ENCODE results near the gene CIAO2A. TPM values are rescaled to one million over a fixed set of nuclear protein-coding genes. Genes with fewer than 3 reads are reported as not detected.

The CIAO2A gene
- total RNA-seq, 1 experiment from 2014 or later = 129 TPM

DNA sequence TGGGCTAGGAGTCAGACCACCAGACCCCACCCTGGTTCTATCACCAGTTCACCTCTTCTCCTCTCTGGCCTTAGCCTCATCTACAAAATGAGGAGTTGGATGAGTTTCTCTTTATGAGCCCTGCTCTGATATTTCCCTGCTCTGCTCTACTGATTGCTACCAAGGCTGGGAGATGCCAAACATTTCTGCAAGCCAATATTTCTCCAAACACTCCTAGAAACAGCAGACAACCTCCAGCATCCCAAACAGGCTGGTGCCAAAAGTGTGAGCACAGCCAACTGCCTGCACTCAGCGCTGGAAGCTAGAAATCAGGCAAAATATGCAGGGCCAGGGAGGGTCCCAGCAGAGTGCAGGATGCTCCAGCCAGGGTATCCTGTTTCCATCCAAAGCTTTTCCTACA lies 58.1 kb downstream of the CIAO2A start:
- Histone ChIP-seq H3K4me2 (ENCODE audit: low read depth, low read length, poor library complexity, severe bottlenecking) (no peak overlapping the region), H3K27me3 (ENCODE audit: low read length) (no peaks in the 10 kb centered on the region), H3K9me2 (replicated peaks; ENCODE audit: insufficient read depth, low read length) (no peaks in the 10 kb centered on the region), H3K79me2 (ENCODE audit: low read length) (peaks cover 26% of the 10 kb centered on the region), H2AFZ (ENCODE audit: low read length) (no peak overlapping the region), H3K36me3 (ENCODE audit: insufficient read depth, low read length) (peaks cover 3% of the 10 kb centered on the region; the same call in 1 of the 2 replicates), H3K4me3 (ENCODE audit: low read length) (no peak overlapping the region), H3K9ac (ENCODE audit: low read length) (no peak overlapping the region), H3K9me3 (ENCODE audit: low read length) (no peaks in the 10 kb centered on the region), H3K27ac (ENCODE audit: low read length) (no peak overlapping the region), H4K20me1 (ENCODE audit: insufficient read depth, low read depth, low read length) (no peaks in the 10 kb centered on the region), H3K4me1 (ENCODE audit: low read length) (no peaks in the 10 kb centered on the region)
- DNase-seq = no peak

- no peaks in the 10 kb centered on the region for H3K27me3 ChIP-seq (ENCODE audit: low read length)
- no peak overlapping the region for H3K9ac ChIP-seq (ENCODE audit: low read length)
- H3K27ac ChIP-seq (ENCODE audit: low read length) = no peak overlapping the region
- peaks cover 3% of the 10 kb centered on the region; the same call in 1 of the 2 replicates for H3K36me3 ChIP-seq (ENCODE audit: insufficient read depth, low read length)
- no peaks in the 10 kb centered on the region for H4K20me1 ChIP-seq (ENCODE audit: insufficient read depth, low read depth, low read length)
- no peak overlapping the region for H2AFZ ChIP-seq (ENCODE audit: low read length)
- no peak overlapping the region for H3K4me3 ChIP-seq (ENCODE audit: low read length)
- no peaks in the 10 kb centered on the region for H3K9me2 ChIP-seq (replicated peaks; ENCODE audit: insufficient read depth, low read length)
- H3K9me3 ChIP-seq (ENCODE audit: low read length) = no peaks in the 10 kb centered on the region
- no peaks in the 10 kb centered on the region for H3K4me1 ChIP-seq (ENCODE audit: low read length)
- peaks cover 31% of the 10 kb centered on the region for H3K79me2 ChIP-seq (ENCODE audit: low read length)
- no peak for DNase-seq
- no peak overlapping the region for H3K4me2 ChIP-seq (ENCODE audit: low read depth, low read length, poor library complexity, severe bottlenecking)
Measured at GRCh38 chr15:64034519-64034918, 59.1 kb downstream of the CIAO2A start.

DNA sequence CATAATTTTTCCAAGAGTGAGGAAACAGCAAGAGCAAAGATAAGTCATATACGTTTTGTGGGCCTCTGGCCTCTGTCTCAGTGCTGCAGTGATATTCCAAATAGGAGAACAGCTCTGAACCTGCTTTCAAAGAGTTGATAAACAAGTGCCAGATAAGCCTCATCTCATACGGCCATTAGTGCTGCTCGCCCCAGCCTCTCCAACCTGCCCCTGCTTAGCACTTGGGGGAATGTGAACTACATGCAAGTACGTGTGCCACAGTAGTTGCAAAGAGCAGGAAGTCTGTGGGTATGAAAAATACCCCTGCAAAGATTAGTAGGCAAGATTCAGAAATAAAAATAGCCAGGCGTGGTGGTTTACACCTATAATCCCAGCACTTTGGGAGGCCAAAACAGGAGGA lies 61.3 kb downstream of the CIAO2A start:
- Histone ChIP-seq H4K20me1 (ENCODE audit: insufficient read depth, low read depth, low read length) (no peaks in the 10 kb centered on the region), H3K4me2 (ENCODE audit: low read depth, low read length, poor library complexity, severe bottlenecking) (no peak overlapping the region), H3K27ac (ENCODE audit: low read length) (no peak overlapping the region), H3K9me2 (replicated peaks; ENCODE audit: insufficient read depth, low read length) (no peaks in the 10 kb centered on the region), H2AFZ (ENCODE audit: low read length) (no peak overlapping the region), H3K9ac (ENCODE audit: low read length) (no peak overlapping the region), H3K4me1 (ENCODE audit: low read length) (peaks cover 3% of the 10 kb centered on the region), H3K9me3 (ENCODE audit: low read length) (no peaks in the 10 kb centered on the region), H3K36me3 (ENCODE audit: insufficient read depth, low read length) (peaks cover 3% of the 10 kb centered on the region; the same call in 1 of the 2 replicates), H3K27me3 (ENCODE audit: low read length) (no peaks in the 10 kb centered on the region), H3K4me3 (ENCODE audit: low read length) (no peak overlapping the region), H3K79me2 (ENCODE audit: low read length) (peaks cover 42% of the 10 kb centered on the region)
- no peak for DNase-seq

GRCh38 chr15:64030123-64030522 lies 63.5 kb downstream of the CIAO2A start:
- no peak overlapping the region for H3K27ac ChIP-seq (ENCODE audit: low read length)
- no peak overlapping the region for H2AFZ ChIP-seq (ENCODE audit: low read length)
- no peaks in the 10 kb centered on the region for H3K27me3 ChIP-seq (ENCODE audit: low read length)
- DNase-seq = no peak
- H3K4me3 ChIP-seq (ENCODE audit: low read length) = no peak overlapping the region
- no peaks in the 10 kb centered on the region for H3K9me2 ChIP-seq (replicated peaks; ENCODE audit: insufficient read depth, low read length)
- H3K4me1 ChIP-seq (ENCODE audit: low read length) = peaks cover 7% of the 10 kb centered on the region
- peaks cover 3% of the 10 kb centered on the region; the same call in 1 of the 2 replicates for H3K36me3 ChIP-seq (ENCODE audit: insufficient read depth, low read length)
- H3K9me3 ChIP-seq (ENCODE audit: low read length) = no peaks in the 10 kb centered on the region
- H3K79me2 ChIP-seq (ENCODE audit: low read length) = peaks cover 39% of the 10 kb centered on the region
- no peaks in the 10 kb centered on the region for H4K20me1 ChIP-seq (ENCODE audit: insufficient read depth, low read depth, low read length)
- H3K9ac ChIP-seq (ENCODE audit: low read length) = no peak overlapping the region
- no peak overlapping the region for H3K4me2 ChIP-seq (ENCODE audit: low read depth, low read length, poor library complexity, severe bottlenecking)

DNA sequence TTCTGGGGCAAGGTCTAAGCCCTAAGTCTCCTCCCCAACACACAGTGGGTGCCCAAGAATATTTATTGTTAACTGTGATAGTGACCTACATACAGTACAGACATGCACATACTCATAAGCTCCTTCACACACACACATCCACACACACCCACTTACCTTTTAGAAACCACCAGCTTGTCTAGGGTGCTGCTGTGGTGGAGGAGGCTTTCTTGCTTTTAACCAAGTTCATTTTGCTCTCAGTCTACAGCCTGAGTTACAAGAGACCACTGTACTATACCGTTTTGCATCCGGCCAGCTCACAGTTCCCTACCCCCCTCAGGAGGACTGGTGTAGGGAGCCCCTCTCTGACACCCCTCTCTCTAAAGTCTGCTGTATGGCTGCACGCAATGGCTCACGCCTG lies 64.0 kb downstream of the CIAO2A start:
- Histone ChIP-seq H3K9me2 (replicated peaks; ENCODE audit: insufficient read depth, low read length) (no peaks in the 10 kb centered on the region), H3K27me3 (ENCODE audit: low read length) (no peaks in the 10 kb centered on the region), H3K9ac (ENCODE audit: low read length) (no peak overlapping the region), H3K79me2 (ENCODE audit: low read length) (peaks cover 44% of the 10 kb centered on the region), H3K9me3 (ENCODE audit: low read length) (no peaks in the 10 kb centered on the region), H3K4me2 (ENCODE audit: low read depth, low read length, poor library complexity, severe bottlenecking) (no peak overlapping the region), H3K27ac (ENCODE audit: low read length) (no peak overlapping the region), H3K4me1 (ENCODE audit: low read length) (peaks cover 12% of the 10 kb centered on the region), H2AFZ (ENCODE audit: low read length) (no peak overlapping the region), H3K36me3 (ENCODE audit: insufficient read depth, low read length) (peaks cover 3% of the 10 kb centered on the region; the same call in 1 of the 2 replicates), H4K20me1 (ENCODE audit: insufficient read depth, low read depth, low read length) (no peaks in the 10 kb centered on the region), H3K4me3 (ENCODE audit: low read length) (no peak overlapping the region)
- DNase-seq = no peak

DNA sequence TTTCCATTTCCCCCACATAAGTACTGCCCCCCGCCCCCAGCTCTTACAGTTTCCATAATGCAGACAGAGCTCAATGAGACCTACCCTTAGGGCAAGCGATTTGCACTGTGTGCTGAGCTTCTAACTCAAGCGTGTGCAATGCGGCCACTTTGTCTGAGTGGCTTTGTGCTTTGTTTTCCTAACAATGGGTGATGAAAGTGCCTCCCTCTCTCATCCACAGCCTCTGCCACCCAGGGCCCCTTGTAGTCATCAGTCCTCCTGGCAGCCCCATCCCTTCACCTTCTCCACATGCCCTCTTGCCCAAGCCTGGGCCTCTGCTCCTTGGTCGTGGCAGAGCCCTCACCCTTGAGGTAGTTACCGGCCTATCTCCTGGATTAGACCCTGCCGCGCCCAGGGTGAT lies 64.5 kb downstream of the CIAO2A start:
- Histone ChIP-seq H3K27ac (ENCODE audit: low read length) (no peak overlapping the region), H3K4me2 (ENCODE audit: low read depth, low read length, poor library complexity, severe bottlenecking) (no peak overlapping the region), H3K79me2 (ENCODE audit: low read length) (peaks cover 43% of the 10 kb centered on the region), H3K4me1 (ENCODE audit: low read length) (peaks cover 17% of the 10 kb centered on the region), H3K36me3 (ENCODE audit: insufficient read depth, low read length) (no peaks in the 10 kb centered on the region), H3K27me3 (ENCODE audit: low read length) (no peaks in the 10 kb centered on the region), H3K4me3 (ENCODE audit: low read length) (no peak overlapping the region), H3K9ac (ENCODE audit: low read length) (no peak overlapping the region), H4K20me1 (ENCODE audit: insufficient read depth, low read depth, low read length) (no peaks in the 10 kb centered on the region), H2AFZ (ENCODE audit: low read length) (no peak overlapping the region), H3K9me2 (replicated peaks; ENCODE audit: insufficient read depth, low read length) (no peaks in the 10 kb centered on the region), H3K9me3 (ENCODE audit: low read length) (no peaks in the 10 kb centered on the region)
- DNase-seq = no peak

GRCh38 chr15:64026591-64026990 lies 67.0 kb downstream of the CIAO2A start:
- Histone ChIP-seq H3K27me3 (ENCODE audit: low read length) (no peaks in the 10 kb centered on the region), H3K4me1 (ENCODE audit: low read length) (peaks cover 17% of the 10 kb centered on the region)

DNA sequence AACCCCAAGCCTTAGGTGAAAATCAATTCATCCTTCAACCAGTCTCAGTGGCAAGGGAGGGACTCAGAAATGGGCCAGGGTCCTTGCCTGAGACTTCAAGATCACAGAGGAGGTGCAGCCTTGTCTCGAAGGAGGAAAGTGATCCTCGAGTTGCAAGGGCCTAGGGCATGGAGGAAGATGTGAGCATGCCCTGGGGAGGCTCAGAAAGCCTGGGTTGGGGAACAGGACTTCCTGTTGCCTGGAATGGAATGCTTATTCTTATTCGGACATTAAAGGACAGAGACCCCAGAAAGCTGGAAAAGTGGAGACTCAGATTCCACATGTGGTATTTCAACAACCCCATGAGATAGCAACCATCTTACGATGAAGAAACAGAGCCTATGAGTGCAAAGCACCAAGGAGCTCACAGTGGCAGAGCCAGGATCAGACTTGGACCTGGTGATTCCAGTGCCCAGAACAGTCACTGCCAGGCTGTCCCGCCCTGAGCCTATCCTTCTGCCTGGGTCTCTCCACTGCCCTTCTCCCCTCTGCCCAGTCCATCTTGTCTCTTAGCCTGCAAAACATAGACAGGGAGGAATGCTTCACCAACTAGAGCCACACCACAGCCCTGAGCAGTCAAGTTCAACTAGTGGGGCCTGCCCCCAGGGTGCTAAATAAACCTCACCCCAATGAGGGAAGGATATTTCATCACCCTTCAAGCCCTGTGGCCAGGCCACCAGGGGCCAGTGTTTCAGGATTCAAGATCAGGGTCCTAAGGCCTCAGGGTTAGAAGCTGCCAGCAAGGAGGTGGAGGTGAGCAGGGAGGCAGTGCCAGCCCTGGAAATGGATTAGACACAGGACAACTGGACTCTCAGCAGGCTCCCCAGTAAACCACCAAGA lies 69.2 kb downstream of the CIAO2A start:
- H3K79me2 ChIP-seq (ENCODE audit: low read length) = peaks cover 33% of the 10 kb centered on the region
- no peak overlapping the region for H2AFZ ChIP-seq (ENCODE audit: low read length)
- no peaks in the 10 kb centered on the region for H3K9me3 ChIP-seq (ENCODE audit: low read length)
- no peak overlapping the region for H3K4me3 ChIP-seq (ENCODE audit: low read length)
- no peak overlapping the region for H3K4me2 ChIP-seq (ENCODE audit: low read depth, low read length, poor library complexity, severe bottlenecking)
- peak overlapping the region; percentile 54; the same call in 1 of the 2 replicates for H3K27ac ChIP-seq (ENCODE audit: low read length)
- no peaks in the 10 kb centered on the region for H3K36me3 ChIP-seq (ENCODE audit: insufficient read depth, low read length)
- no peak for DNase-seq
- H3K9me2 ChIP-seq (replicated peaks; ENCODE audit: insufficient read depth, low read length) = no peaks in the 10 kb centered on the region
- H3K9ac ChIP-seq (ENCODE audit: low read length) = no peak overlapping the region; the same call in 1 of the 2 replicates
- H4K20me1 ChIP-seq (ENCODE audit: insufficient read depth, low read depth, low read length) = no peaks in the 10 kb centered on the region
- H3K4me1 ChIP-seq (ENCODE audit: low read length) = peaks cover 24% of the 10 kb centered on the region
- no peaks in the 10 kb centered on the region for H3K27me3 ChIP-seq (ENCODE audit: low read length)

More at GRCh38 chr15:64026591-64026990, 67.0 kb downstream of the CIAO2A start:
- Histone ChIP-seq H3K4me3 (ENCODE audit: low read length) (no peak overlapping the region), H3K9me2 (replicated peaks; ENCODE audit: insufficient read depth, low read length) (no peaks in the 10 kb centered on the region), H3K9me3 (ENCODE audit: low read length) (no peaks in the 10 kb centered on the region), H3K9ac (ENCODE audit: low read length) (no peak overlapping the region), H3K36me3 (ENCODE audit: insufficient read depth, low read length) (no peaks in the 10 kb centered on the region), H4K20me1 (ENCODE audit: insufficient read depth, low read depth, low read length) (no peaks in the 10 kb centered on the region), H3K27ac (ENCODE audit: low read length) (no peak overlapping the region), H2AFZ (ENCODE audit: low read length) (no peak overlapping the region), H3K79me2 (ENCODE audit: low read length) (peaks cover 38% of the 10 kb centered on the region), H3K4me2 (ENCODE audit: low read depth, low read length, poor library complexity, severe bottlenecking) (no peak overlapping the region)
- no peak for DNase-seq

Data from Karpas-422 (cell line).